Stimulated activated CD8-positive, alpha-beta memory T cell treated with anti-CD3 and anti-CD28 coated beads, Interleukin-15, amount 100 ng/mL, for 1 hour (primary cell): ENCODE data around the gene MRPS17.

ENCODE experiments used
- DNase-seq: peaks from one replicate; pipeline ENCODE4 v3.0.0-alpha.2; 2020; ENCODE audit warnings: low read depth

MRPS17 gene

DNA sequence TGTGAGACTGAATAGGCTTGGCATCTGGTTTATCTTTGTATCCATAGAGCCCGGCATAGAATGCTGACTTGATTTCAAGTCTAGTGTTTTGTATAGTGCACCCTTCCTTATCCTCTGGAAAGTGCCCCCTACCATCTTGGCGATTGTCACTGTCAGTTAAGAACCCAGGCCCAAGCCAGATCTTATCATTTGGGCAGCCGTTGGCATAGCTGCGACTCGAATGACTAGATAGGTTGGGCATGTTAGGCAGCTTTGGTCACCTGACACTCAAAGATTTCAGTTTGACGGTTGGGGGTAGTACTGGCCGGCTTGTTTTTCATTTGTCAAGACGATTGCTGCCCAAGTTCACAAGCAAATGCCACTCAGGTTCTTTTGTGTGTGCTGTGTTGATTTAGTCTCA, 19.3 kb downstream of the MRPS17 start:
- no peak for DNase-seq

DNA sequence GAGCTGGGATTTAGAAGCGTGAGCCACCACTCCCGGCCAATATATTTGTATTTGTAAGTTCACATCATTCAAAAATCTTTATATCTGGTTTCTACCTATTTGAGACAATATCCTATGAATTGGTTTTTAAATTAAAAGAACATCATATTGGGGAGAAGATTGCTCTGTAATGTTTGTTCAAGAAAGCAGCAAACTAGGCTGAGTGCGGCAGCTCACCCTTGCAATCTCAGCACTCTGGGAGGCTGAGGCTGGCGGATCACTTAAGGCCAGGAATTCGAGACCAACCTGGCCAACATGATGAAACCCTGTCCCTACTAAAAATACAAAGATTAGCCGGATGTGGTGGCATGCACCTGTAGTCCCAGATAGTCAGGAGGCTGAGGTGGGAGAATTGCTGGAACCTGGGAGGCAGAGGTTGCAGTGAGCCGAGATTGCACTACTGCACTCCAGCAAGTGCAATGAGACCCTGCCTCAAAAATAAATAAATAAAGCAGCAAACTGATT, 22.1 kb downstream of the MRPS17 start:
- no peak for DNase-seq

DNA sequence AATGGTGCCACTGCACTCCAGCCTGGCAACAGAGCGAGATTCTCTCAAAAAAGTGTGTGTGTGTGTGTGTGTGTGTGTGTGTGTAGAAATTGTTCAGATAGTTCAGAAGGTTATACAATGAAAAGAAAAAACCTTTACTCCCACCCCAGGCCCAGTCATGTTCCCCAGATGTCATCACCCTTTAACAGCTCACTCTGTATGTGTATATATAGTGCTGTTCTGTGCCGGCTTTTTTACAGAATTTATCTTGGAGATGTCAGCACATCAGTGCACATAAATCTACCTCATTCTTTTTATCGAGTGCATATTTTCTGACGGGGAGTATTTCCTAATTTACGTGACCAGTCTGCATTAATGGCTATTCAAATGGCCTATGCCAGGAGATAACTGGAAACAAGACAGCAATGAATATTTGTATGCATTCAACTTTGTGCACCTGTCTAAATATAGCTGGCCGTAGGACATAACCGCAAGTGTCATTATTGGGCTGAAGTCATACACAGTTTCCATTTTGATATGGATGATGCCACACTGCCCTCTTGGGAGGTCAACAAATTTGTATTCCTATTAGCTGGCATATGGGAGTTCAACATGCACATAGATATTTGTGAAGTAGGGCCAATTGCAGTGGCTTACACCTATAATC, 24.4 kb downstream of the MRPS17 start:
- DNase-seq: no peak

DNA sequence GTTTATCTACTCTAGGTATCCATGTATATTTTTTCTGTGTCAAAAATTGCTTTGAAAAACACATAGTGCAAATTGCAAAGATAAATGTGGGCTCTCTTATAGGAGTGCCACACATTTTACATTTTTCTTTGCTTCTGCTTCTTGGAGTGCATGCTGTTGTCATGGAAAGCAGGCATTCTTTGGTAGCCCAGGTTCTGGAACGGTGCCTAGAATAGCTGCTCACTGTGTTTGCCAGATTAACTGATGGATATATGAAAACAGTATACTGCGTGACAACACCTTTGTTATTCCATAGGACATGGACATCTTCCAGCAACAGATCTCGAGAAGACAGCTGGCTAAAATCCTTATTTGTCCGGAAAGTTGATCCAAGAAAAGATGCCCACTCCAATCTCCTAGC, 26.2 kb downstream of the MRPS17 start:
- no peak for DNase-seq

DNA sequence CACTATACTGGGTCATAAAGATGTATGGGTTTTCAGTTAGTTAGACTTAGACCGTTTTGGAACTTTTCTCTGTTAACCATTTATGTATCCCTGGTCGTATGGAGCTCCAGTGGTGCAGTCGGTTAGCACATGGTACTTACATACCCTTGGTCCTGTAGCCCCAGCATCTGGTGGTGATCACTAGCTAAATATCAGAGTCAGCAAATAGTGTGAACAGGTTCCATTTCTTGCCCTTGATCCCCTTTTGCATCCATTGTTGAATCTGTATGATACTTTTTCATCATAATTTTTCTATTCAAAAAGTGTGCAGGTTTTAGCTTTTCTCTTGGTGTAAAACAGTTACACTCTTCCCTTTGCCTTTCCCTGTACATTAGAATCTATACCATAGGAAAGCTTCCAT, 28.6 kb downstream of the MRPS17 start:
- DNase-seq: no peak

DNA sequence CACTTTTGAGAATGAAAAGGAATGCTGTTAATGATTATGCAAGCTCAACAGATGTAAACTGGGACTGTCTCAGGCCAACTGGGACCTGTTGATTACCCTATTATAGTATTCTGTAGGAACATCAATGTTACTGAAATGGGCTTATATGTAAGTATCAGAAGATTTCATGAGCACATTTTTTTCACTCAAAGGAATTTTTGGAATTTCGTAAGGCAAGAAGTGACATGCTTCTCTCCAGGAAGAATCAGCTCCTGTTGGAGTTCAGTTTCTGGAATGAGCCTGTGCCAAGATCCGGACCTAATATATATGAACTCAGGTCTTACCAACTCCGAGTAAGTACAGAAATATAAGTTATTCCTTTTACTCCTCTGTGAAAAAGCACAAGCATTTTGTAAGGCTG, 31.9 kb downstream of the MRPS17 start:
- no peak for DNase-seq

DNA sequence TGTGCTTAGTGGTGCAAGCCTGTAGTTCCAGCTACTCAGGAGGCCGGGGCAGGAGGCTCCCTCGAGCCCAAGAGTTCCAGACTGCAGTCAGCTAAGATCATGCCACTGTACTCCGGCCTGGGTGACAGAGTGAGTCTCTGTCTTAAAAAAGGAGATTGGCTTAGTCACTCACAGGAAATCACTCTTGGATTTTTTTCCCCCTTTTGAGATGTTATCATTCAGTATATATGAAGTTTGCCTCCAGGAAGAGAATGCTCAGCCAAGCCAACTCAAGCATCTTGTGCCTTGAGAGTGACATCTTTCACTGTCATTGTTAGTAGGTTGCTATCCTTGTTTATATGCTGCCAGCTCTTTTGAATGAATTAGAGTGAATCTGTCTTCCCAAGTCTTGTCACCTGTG, 40.7 kb downstream of the MRPS17 start:
- no peak for DNase-seq

DNA sequence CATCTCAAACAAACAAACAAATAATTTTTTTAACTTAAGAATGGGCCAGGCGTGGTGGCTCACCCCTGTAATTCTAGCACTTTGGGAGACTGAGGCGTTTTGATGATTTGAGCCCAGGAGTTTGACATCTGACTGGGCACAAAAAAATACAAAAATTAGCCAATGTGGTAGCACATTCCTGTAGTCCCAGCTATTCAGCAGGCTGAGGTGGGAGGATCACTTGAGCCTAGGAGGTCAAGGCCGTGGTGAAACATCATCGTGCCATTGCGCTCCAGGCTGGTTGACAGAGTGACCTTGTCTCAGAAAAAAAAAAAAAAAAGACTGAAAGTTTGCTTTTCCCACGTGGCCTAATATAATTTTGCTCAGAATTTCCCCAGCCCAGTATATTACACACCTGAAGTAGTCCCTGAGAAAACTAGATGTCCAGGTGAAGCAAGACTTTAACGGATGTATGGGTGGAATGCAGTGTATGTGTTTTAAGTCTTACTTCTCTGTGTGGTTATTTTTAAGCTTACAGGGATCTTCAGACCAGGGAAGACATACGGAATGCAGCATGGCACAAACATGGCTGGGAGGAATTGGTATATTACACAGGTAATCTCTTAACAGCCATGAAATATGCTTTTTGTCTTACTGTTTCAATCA, 45.3 kb downstream of the MRPS17 start:
- DNase-seq: no peak

DNA sequence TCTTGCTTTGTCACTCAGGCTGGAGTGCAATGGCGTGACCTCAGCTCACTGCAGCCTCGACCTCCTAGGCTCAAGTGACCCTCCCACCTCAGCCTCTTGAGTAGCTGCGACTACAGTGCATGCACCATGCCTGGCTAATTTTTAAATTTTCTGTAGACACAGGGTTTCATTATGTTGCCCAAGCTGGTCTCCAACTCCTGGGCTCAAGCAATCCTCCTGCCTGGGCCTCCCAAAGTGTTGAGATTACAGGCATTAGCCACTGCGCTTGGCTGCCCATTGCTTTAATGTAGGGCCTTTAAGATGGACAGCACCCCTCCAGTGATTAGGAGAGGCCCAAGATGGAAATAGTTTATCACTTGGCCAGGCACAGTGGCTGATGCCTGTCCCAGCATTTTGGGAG, 52.1 kb downstream of the MRPS17 start:
- DNase-seq: no peak
